B cell (primary cell): Measurements from ENCODE around the gene CHST13.

Experiments
- CTCF ChIP-seq: fragments of 200-600 bp; IDR thresholded peaks from one replicate; pipeline ENCODE4 v1.8.0; 2022; ENCODE audit warnings: antibody characterized with exemption, mild to moderate bottlenecking
- EZH2 ChIP-seq: IDR thresholded peaks from 2 replicates; pipeline ENCODE4 v1.6.1; 2012; ENCODE audit warnings: borderline replicate concordance, low read depth, mild to moderate bottlenecking, moderate library complexity, low read length; ENCODE audit not compliant: insufficient read depth, poor library complexity, severe bottlenecking

GRCh38 chr3:126535636-126536035 lies 11.7 kb downstream of the CHST13 start:
- TF ChIP-seq CTCF (no peak), EZH2 (no peak)
